Activated T-helper 9 cell treated with anti-CD3 and anti-CD28 coated beads, Interleukin-2, amount 50 U/mL, for 16 hours (primary cell): ENCODE data around the gene SCMH1.
"Not testable (repeated sequence)": the region's sequence is repeated elsewhere in the genome, so short reads cannot be mapped to it uniquely, and the experiment has no call there.

Source experiments
- DNase-seq: peaks from one replicate; pipeline ENCODE4 v3.0.0-alpha.2; 2020; ENCODE audit warnings: low read depth

SCMH1 gene

DNA sequence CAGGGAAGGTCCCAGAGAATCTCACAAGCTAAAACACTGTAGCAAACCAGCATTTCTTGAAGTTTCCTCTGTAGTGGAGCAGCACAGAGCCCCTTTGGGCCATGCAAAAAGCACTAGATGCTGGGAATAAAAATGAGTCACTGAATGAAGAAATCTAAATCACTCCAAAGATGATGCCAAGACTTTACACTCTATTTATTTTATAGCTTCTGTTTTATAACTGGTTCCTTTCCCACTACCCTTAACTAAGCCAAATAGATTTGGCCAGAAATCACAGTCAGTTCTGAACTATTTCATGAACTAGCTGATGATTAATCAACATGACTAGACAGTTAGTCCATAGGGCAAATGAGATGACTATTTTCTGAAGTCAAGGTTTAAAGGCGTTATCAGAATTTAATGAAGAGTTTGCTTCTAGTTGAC is 89.5 kb downstream of the SCMH1 start:
- DNase-seq: no peak

DNA sequence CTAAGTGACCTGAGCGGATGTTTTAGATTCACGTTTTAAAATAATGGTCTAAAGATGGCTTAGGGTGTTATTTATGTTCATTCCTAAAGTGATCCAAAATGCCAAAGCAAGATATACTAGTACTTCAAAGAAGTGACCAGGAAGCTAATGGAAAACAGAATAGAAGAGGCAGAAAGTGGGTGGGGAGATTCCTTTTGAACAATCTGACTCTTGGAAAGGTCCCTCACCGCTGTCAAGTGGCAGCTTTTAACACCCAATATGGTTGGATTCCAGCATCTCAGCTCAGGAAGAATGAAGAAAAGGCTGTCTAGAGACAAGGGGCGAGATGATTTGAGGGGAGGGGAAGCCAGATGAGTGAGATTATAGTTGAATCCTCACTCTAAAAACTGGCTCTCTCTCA is 90.3 kb downstream of the SCMH1 start:
- no peak for DNase-seq

DNA sequence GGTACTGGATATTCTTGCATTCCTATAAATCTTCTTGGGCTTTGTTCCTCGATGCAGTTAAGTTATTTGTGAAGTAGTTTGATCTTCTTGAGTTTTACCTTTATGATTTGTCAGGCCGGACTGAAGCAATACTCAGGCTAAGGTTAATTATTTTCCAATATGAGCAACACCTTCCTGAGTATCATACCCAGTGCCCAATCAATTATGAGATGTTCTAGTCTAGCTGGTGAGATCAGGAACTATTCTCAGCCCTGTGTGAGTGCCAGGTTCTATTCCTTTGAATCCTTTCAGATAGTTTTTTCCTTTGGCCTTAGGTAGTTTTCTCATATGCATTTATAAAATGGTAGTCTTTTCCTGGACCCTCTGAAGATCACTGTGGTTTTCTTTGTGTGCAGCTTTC is 92.5 kb downstream of the SCMH1 start:
- no peak for DNase-seq

DNA sequence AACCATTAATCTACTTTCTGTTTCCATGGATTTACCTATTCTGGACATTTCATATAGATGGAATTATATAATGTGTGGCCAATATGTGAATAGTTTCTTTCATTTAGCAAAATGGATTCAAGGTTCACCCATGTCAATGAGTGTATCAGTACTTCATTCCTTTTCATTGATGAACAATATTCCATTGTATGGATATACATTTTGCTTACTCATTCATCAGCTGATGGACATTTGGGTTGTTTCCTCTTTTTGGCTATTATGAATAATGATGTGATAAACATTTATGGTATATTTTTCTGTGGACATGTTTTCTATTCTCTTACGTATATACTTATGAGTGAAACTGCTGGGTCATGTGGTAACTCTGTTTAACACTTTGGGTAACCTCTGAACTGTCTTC is 97.8 kb downstream of the SCMH1 start:
- DNase-seq: no peak

DNA sequence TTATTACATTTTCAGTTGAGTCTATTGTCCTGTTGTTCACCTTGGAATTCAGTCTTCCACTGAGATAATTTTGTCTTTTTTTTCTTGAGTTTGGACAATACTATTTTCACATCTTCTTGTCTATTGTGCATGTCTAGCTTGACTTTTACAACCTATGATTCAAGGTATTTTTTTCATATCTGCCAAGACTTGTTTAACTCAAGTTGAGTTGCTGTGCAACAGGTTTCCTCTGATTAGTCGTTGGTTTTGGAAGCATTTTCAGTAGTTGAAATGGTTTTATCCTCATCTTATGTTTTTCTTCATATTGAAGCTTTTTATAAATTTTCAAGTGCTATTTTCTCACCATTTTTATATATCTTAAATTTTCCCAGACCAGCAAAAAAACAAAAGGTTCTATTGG is 103.6 kb downstream of the SCMH1 start:
- no peak for DNase-seq

DNA sequence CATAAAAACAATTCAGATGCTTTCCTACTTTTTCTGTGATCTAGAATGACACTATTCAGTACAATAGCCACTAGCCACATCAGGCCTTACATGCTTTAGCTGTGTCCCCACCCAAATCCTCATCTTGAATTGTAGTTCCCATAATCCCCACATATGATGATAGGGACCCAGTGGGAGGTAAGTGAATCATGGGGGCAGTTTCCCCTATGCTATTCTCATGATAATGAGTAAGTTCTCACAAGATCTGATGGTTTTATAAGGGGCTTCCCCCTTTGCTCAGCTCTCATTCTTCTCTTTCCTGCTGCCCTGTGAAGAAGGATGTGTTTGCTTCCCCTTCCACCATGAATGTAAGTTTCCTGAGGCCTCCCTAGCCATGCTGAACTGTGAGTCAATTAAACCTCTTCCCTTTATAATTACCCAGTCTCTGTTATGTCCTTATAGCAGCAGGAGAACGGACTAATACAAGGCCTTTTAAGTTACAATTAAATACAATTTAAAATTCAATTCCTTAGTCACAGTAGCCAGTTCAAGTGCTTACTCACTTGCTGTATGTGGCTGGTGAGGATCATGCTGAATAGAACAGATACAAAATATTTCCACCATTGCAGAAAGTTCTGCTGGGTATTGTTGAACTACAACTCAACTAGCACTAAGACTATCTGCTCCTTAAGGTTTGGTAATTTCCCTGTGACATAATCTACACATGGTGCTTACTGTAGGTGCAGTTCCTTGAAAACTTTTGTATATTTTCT is 106.7 kb downstream of the SCMH1 start:
- no peak for DNase-seq

DNA sequence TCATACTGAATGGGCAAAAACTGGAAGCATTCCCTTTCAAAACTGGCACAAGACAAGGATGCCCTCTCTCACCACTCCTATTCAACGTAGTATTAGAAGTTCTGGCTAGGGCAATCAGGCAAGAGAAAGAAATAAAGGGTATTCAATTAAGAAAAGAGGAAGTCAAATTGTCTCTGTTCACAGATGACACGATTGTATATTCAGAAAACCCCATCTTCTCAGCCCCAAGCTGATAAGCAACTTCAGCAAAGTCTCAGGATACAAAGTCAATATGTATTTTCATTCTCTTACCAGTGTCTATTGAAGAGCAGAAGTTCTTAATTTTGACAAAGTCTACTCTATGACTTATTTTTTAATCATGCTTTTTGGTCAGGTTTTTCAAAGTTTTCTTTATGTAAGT is 107.8 kb downstream of the SCMH1 start:
- DNase-seq: not testable (repeated sequence)

DNA sequence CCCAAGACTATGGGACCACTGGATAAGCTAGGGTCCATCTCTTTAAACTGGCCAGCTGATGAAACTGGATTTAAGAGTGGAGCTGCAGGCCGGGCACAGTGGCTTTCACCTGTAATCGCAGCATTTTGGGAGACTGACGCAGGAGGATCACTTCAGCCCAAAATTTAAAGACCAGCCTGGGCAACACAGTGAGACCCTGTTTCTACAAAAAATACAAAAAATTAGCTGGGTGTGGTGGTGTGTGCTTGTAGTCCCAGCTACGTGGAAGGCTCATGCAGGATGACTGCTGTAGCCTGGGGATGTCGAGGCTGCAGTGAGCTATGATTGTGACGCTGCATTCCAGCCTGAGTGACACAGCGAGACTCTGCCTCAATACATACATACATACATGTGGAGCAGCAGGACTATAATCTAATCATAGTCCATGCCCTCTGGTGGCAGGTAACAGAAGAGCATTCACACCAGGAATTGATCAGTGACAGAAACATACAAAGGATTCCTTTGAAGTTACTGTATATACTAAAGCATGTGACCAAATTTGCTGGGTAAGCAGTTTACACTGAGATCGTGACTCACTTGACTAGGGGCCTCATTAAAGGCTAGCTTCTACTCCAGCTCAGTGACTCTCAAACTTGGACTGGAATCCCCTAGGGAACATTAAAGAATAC is 119.1 kb downstream of the SCMH1 start:
- DNase-seq: no peak

DNA sequence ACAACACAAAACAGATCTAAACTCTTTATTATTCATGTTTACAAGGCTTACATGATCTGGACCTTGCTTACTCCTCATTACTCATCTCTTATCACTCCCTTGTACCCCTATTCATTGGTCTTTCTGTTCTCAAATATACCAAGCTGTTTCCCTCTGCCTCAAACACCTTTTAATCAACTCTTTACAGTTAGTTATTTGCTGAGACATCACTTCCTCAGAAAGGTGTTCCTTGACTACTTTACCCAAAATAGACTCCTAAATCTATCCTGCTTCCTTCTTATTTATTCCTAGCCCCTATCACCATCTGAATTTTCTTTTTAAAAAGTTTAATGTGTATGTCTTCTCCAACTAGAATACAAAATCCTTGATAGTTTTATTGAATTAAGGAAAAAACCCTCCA is 120.0 kb downstream of the SCMH1 start:
- no peak for DNase-seq

DNA sequence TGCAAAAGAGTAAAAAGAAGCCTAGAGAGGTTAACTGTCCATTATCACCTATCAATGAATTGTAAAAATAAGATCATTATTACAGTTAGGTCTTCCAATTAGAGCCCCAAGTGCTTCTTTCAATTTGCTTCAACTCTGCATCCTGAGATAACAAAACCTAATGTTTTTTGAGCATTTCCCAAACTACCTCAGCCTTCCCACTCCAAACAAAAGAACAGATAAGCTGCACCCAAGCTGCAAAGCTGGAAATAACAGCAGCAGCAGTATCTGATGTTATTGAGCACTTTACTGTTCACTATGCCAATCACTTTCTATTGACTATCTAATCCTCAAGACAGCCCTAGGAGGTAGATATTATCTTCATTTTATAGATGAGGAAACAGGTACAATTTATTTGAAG is 123.5 kb downstream of the SCMH1 start:
- no peak for DNase-seq

DNA sequence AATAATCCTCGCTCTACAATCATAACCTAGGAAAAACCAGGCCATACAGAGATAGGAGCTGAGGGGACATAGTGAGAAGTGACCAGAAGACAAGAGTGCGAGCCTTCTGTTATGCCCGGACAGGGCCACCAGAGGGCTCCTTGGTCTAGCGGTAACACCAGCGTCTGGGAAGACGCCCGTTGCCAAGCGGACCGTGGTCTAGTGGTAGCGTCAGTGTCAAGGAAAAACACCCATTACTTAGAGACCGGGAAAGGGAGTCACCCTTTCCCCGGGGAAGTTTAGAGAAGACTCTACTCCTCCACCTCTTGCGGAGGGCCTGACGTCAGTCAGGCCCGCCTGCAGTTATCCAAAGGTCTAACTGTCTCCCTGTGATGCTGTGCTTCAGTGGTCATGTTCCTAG is 124.9 kb downstream of the SCMH1 start:
- DNase-seq: not testable (repeated sequence)

DNA sequence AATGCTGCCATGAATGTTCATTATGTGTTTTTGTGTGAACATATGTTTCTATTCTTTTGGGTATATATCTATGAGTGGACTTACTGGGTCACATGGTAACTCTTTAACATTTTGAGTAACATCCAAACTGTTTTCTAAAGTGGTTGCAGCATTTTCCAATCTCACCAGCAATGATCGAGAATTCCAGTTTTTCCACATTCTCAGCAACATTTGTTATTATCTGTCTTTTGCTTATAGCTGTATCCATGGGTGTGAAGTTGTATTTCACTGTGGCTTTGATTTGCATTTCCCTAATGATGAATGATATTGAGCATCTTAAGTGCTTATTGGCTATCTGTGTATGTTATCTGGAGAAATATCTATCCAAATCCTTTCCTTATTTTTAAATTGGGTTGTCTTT is 131.4 kb downstream of the SCMH1 start:
- DNase-seq: no peak

DNA sequence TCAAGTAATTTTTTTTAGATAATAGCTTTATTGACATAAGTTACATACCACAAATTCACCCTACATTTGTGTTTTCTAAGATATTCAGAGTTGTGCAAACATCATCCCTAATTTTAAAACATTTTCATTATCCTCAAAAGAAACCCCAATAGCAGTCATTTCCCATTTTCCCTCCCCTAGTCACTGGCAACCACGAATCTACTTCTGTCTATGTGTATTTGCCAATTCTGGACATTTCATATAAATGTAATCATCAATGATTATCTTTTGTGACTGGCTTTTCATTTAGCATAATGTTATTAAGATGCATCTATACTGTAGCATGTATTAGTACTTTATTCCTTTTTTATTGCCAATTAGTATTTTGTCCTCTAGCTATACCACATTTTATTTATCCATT is 131.8 kb downstream of the SCMH1 start:
- no peak for DNase-seq

DNA sequence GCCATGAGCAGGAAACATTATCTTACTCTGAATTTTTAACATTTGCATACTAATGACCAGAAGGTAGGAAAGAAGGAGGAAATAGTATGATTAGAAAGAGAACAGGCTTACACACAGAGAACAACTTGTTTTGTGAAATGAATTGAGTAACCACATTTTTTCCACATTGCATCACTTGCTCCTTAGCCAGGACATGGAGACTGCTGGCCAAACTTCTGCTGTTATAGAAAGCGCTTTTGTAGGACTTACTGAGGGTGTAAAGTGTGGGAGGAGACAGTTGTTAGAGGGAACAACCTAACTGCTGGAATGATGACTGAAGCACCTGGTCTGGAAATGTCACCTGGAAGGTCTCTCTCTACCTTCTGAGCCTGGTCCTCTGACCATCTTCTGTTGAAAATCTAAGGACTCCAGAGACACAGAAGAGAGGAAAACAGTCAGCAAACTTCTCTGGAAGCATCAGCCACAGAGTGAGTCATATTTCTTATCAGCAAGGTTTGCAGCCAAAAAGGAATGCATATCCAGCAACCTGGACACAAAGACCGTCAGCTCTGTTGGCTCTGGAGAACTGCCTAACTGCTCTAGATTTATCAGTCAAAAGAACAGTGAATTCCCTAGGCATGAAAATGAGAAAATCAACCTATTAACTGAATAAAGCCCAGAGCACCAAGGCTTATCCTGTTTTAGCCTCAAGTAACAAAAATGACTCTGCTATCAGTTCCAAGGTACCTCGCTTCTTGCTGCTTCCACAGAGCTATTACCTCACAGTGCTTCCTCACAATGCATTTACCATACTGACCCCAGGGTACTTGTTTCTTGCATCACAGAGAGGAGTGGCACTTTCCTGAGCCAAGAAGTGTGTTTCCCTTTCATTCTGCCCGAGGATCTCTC is 132.6 kb downstream of the SCMH1 start:
- DNase-seq: no peak

DNA sequence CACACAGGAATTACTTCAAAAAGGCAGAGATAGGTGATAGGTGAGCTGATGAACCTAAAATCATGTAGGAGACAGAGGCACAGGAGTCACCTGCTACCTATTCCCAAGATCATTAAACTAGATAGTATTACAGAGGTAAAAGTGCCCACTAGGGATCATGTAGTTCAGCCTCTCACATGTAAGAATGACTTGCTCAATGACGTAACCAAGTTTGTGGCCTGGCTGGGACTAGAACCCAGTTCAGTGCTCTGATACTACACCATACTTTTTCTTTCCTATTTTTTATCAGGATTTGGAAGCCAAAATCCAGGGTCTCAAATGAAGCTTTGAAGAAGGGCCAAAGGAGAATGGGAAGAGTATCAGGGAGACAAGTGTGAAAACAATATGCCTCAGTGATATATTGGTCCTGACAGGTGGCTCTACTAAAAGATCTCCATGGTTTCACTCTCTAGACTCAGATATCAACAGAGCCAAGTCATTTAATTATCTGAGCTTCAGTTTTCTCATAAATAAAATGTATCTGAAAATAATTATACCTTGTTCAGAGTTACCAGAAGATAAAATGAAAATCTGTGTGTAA is 133.3 kb downstream of the SCMH1 start:
- DNase-seq: no peak

DNA sequence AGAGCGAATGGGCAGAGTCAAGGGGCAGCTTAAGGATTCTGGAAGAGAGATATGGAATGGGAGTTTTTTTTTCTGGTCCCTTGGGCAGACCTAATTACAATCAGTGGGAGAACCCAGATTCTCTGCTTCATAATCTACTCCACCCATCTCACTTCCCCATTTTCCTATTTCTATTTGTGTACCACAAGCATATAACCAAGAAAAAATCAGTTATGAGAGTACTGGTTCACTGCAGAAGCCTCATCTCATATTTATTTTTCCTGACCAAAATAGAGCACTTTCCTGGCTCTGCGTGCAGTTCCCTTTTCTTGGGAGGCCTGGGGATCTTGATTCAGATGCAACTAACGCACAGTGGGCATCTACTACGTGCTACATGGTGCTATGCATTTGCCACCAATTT is 138.3 kb downstream of the SCMH1 start:
- DNase-seq: no peak

DNA sequence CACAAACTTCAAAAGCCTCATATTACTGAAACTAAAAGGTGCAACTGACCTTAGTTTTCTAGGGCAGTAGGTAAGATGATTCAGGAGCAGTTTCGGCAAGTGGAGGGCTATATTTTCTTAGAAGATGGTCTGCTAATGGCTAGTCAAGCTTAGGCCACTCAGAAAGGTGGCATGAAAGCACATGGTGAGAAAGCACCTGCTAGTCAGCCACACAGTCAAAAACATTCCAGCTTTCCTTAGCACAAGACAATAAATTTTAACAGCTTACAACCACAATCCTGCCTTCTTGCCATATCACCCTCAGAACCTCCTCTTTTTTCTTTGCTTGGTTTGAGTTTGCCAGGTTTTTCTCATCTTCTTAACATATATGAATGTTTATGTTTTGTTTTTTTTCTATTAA is 139.5 kb downstream of the SCMH1 start:
- DNase-seq: no peak

DNA sequence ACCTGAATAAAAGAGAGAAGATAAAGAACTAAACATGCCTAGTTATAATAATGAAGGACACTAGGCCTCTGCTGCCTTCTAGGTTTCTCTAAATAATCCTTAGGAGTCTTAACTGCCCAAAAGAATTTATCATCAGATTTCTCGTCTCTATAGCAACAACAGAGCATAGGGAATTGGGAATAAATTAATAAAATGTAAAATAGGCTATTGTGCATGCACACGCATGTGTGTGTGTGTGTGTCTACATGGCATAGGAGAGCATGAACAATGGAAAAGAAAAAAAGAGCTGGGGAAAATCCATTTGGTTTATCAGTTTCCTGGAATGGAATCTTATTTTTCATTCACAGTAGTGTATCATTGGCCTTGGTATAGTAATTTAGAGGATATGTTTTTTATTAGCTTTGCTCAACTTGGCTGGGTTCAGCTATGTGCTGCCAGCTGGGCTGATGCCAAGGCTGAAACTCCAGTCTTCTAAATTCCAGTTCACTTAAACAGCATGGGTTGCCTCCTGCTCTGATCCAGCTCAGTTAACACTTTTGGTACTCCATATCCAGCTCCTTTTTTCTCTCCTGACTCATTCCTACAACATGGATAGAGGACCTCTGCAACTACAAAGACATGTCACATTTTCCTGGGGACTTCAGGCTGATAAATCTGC is 140.0 kb downstream of the SCMH1 start:
- no peak for DNase-seq

DNA sequence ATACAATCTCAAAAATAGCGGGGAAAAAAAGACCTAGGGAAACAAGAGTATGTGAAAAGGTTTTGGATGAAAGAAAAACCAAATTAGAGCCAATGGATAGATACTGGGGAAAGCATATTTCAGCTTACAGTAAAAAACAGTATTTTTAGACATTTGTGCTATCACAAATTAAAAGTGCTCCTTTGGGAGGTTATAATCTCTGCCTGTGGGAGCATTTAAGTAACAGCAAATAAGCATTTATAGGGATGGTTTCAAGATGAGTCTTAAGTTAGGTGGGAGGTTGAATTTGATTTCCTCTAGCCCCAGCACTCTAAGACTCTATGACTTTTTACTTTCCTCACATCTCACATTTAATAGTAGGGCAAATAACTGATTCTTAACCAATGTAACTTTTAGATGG is 141.0 kb downstream of the SCMH1 start:
- DNase-seq: no peak

DNA sequence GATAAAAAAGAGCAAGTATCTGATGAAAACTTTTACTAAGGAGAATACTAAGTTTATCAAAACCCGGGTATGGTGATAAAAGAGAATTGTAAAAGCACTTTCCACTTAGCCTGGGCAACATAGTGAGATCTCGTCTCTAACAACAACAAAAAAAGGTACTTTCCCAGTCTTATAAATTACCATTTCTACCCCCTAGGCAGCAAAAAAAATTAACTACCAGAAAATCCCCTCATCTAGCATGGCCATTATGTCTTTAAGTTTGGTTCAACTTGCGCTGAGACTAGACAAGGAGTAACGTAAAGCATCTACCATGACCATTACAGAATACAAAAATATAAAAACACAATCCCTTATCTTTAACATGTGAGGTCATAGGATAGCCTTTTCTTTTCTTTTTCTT is 141.9 kb downstream of the SCMH1 start:
- DNase-seq: no peak

DNA sequence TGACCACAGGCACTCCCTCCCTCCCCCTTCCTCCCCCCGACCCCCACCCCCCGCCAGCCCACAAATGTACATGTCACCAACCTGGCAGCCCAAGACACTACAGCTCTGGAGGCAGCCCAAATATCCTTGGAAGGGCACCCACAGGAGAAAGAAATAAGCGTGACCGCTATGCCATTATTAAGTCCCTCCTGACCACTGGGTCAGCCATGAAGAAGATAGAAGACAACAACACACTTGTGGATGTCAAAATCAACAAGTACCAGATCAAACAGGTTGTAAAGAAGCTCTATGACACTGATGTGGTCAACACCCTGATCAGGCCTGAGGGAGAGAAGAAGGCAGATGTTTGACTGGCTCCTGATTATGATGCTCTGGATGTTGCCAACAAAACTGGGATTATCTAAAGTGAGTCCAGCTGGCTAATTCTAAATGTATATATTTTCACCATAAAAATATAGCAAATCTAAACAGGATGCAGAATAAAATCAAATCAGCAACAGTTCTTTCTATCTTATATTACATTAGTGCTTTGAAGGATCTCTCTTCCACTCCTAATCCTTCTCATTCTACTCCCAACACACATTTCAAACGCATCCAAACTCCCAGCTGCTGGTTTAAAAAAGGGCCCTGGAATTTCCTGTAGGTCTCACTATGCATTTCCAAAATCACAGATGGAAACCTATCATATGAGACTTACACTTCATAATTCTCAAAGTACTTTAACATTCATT is 143.2 kb downstream of the SCMH1 start:
- DNase-seq: no peak
